ENCODE results near the gene C4A. TPM values are rescaled to one million over a fixed set of nuclear protein-coding genes. Genes with fewer than 3 reads are reported as not detected.

Gene C4A
- total RNA-seq (2022; extraction: Qiagen RNA extraction), result 0.80 to 1.1 TPM (median 0.93 TPM) in 5 replicates

DNA sequence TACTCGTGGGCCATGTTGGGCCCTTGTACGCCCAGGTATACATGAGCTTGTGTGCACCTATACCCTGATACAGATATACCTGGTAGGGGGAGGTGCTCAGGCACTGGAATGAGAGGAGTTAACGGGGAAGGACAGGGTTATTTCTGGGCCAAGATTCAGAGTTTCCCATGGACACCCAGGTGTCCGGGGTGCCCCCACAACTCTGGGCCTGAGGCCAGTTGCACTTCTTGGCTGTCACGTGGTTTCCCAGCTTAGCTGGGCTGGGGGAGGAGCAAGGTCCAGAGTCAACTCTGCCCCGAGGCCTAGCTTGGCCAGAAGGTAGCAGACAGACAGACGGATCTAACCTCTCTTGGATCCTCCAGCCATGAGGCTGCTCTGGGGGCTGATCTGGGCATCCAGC is at the start of gene C4A:
Gene C4A (plus strand): TSS at position 314 of the 400 bp plus-strand sequence. CDS start 51 bp downstream, at position 365.

DNA sequence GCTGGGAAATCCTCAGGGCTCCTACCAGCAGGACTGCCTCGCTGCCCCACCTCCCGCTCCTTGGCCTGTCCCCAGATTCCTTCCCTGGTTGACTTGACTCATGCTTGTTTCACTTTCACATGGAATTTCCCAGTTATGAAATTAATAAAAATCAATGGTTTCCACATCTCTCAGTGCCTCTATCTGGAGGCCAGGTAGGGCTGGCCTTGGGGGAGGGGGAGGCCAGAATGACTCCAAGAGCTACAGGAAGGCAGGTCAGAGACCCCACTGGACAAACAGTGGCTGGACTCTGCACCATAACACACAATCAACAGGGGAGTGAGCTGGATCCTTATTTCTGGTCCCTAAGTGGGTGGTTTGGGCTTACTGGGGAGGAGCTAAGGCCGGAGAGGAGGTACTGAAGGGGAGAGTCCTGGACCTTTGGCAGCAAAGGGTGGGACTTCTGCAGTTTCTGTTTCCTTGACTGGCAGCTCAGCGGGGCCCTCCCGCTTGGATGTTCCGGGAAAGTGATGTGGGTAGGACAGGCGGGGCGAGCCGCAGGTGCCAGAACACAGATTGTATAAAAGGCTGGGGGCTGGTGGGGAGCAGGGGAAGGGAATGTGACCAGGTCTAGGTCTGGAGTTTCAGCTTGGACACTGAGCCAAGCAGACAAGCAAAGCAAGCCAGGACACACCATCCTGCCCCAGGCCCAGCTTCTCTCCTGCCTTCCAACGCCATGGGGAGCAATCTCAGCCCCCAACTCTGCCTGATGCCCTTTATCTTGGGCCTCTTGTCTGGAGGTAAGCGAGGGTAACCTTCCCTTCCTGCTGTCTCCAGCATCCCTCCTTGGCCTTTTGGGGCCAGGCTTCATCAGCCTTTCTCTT is 36.1 kb upstream of the C4A start, which contains the start of gene CFB:
Gene CFB (plus strand): TSS at position 589 of the 863 bp plus-strand sequence. CDS start 127 bp downstream, at position 716.

DNA sequence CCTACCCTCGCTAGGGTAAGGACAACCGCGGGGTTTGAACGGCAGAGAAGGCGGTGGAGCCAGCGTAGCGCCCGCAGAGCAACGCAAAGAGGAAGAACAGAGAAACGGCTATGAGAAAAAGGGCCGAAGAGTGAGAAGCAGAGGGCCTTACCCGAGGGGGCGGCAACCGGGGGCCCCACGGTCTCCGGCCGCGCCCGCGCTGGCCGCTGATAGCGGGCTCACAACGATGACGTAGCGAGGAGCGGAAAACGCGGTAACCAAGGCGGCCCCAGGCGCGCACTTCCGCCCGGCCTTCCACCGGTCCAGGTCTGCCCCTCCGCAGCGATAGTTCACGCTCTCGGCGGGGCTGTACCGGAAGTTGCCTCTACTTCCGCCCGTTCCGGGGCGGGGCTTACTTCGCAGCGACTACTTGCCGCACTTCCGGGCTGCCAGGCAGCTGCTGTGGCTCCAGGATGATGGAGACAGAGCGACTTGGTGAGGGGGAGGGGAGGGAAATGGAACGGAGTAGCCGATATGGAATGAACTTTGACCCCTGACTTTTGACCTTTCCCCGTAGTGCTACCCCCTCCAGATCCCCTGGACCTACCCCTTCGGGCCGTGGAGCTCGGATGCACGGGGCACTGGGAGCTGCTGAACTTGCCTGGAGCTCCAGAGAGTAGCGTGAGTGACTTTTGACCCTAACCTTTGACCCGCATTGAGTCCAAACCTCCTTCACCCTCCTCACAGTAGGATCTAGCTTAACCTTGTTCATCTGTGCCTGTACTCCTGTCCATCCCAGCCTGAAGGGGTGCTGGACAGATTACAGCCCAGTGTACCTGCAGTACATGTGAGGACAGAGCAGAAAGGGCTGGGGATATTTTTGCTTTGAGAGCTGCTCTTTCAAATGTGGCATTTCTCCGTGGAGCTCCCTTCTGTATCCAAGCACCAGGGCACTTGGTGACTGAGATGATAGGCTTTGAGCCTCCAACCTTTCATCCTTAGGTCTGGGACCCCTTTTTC is 22.8 kb upstream of the C4A start, which contains the start of the genes NELFE and SKIC2:
Gene NELFE (minus strand): TSS at position 231 of the 999 bp plus-strand sequence. CDS start 525 bp downstream, outside the sequence.
Gene SKIC2 (plus strand): TSS at position 435 of the 999 bp plus-strand sequence. CDS start 18 bp downstream, at position 453.

DNA sequence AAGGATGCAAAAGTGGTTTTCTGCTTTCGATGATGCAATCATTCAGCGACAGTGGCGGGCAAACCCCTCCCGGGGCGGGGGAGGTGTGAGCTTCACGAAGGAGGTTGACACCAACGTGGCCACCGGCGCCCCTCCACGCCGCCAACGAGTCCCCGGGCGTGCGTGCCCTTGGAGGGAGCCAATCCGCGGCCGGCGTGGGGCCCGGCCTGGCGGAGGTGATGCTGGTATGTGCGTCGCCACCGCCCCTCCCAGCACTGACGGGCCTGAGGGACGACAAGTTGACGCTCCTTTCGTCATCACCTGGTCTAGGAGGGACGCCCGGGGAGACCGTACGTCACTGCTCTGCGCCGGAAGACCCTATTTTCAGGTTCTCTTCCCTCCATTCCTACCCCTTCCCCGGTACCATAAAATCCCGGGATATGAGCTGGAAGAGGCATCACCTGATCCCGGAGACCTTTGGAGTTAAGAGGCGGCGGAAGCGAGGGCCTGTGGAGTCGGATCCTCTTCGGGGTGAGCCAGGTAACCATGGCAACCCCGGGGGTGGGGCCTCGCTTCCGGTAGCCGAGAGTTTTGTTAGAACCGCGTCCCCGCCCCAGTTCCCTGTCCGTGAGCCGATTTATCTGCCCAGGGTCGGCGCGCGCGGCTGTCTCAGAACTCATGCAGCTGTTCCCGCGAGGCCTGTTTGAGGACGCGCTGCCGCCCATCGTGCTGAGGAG is 9.7 kb upstream of the C4A start, which contains the start of gene DXO:
Gene DXO (minus strand): TSS at position 146 of the 716 bp plus-strand sequence. CDS start 463 bp downstream, outside the sequence.

DNA sequence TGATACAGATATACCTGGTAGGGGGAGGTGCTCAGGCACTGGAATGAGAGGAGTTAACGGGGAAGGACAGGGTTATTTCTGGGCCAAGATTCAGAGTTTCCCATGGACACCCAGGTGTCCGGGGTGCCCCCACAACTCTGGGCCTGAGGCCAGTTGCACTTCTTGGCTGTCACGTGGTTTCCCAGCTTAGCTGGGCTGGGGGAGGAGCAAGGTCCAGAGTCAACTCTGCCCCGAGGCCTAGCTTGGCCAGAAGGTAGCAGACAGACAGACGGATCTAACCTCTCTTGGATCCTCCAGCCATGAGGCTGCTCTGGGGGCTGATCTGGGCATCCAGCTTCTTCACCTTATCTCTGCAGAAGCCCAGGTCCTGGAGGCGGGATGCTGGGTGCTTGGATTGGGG is 32.7 kb downstream of the C4A start, which contains the start of gene C4B:
Gene C4B (plus strand): TSS at position 249 of the 400 bp plus-strand sequence. CDS start 51 bp downstream, at position 300.

DNA sequence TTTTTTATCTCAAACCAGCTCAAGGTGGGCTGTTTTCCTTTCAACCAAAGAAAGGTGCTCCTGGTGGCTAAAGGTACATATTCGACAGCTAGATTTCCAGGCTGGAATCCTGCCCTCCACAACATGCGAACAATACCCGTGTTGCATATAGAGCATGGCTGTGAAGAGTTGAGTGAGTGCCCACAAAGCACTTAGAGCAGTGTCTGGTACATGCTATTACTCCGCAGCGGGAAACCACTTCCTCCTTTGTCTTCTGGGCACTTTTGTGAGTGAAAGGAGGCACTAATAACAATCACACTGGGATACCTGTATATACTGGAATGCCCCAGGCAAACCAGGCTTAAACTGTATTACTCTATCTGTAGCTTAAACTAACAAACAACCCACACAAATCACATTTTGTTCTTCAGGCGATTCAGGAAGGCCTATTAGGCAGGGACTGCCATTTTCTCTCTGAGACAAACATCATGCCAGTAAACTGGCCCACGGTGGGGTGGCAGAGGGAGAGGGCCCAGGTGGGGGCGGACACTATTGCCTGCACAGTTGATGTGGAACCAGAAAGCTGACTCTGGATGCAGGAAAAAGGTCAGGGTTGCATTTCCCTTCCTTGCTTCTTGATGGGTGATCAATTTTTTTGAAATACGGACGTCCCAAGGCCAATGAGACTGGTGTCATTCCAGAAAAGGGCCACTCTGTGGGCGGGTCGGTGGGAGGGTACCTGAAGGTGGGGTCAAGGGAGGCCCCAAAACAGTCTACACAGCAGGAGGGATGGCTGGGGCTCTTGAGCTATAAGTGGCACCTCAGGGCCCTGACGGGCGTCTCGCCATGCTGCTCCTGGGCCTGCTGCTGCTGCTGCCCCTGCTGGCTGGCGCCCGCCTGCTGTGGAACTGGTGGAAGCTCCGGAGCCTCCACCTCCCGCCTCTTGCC is 56.0 kb downstream of the C4A start, which contains the start of gene CYP21A2:
Gene CYP21A2 (plus strand): TSS at position 818 of the 927 bp plus-strand sequence. CDS start 8 bp downstream, at position 826.

Other genes with a start within 250 kb of the C4A start
- 467 to 486 TPM (median 475 TPM) in 5 replicates for gene CLIC1, start 245.5 kb upstream of the C4A start, total RNA-seq (2022; extraction: Qiagen RNA extraction)
- 10.5 to 14.8 TPM (median 11.7 TPM) in 5 replicates for gene MSH5, start 242.1 kb upstream of the C4A start, total RNA-seq (2022; extraction: Qiagen RNA extraction)
- gene SAPCD1, start 219.4 kb upstream of the C4A start, total RNA-seq (2022; extraction: Qiagen RNA extraction), result 1.6 to 4.2 TPM (median 3.1 TPM) in 5 replicates
- 1.3 to 1.9 TPM (median 1.5 TPM) in 5 replicates for gene VWA7, start 204.7 kb upstream of the C4A start, total RNA-seq (2022; extraction: Qiagen RNA extraction)
- 49.3 to 54.8 TPM (median 53.0 TPM) in 5 replicates for gene VARS1, start 186.3 kb upstream of the C4A start, total RNA-seq (2022; extraction: Qiagen RNA extraction)
- gene LSM2, start 175.1 kb upstream of the C4A start, total RNA-seq (2022; extraction: Qiagen RNA extraction), result 43.6 to 61.8 TPM (median 59.8 TPM) in 5 replicates
- gene HSPA1L, start 166.8 kb upstream of the C4A start, total RNA-seq (2022; extraction: Qiagen RNA extraction), result 1.2 to 1.7 TPM (median 1.4 TPM) in 5 replicates
- 132 to 240 TPM (median 186 TPM) in 5 replicates for gene HSPA1A, start 166.5 kb upstream of the C4A start, total RNA-seq (2022; extraction: Qiagen RNA extraction)
- gene HSPA1B, start 154.3 kb upstream of the C4A start, total RNA-seq (2022; extraction: Qiagen RNA extraction), result 94.0 to 169 TPM (median 135 TPM) in 5 replicates
- gene NEU1, start 119.2 kb upstream of the C4A start, total RNA-seq (2022; extraction: Qiagen RNA extraction), result 24.3 to 33.7 TPM (median 27.9 TPM) in 5 replicates
- 0.05 TPM in 3 of 5 replicates, not detected in the others for gene SLC44A4, start 103.1 kb upstream of the C4A start, total RNA-seq (2022; extraction: Qiagen RNA extraction)
- 21.5 to 29.0 TPM (median 26.5 TPM) in 5 replicates for gene EHMT2, start 84.4 kb upstream of the C4A start, total RNA-seq (2022; extraction: Qiagen RNA extraction)
- gene ZBTB12, start 80.0 kb upstream of the C4A start, total RNA-seq (2022; extraction: Qiagen RNA extraction), result 2.9 to 4.5 TPM (median 3.8 TPM) in 5 replicates
- 0.20 to 0.34 TPM (median 0.23 TPM) in 5 replicates for gene C2, start 54.3 kb upstream of the C4A start, total RNA-seq (2022; extraction: Qiagen RNA extraction)
- gene CFB, start 36.0 kb upstream of the C4A start, total RNA-seq (2022; extraction: Qiagen RNA extraction), result 1.3 to 3.0 TPM (median 2.0 TPM) in 5 replicates
- gene NELFE, start 23.1 kb upstream of the C4A start, total RNA-seq (2022; extraction: Qiagen RNA extraction), result 73.0 to 92.7 TPM (median 76.9 TPM) in 5 replicates
- gene SKIC2, start 22.9 kb upstream of the C4A start, total RNA-seq (2022; extraction: Qiagen RNA extraction), result 19.9 to 23.7 TPM (median 22.8 TPM) in 5 replicates
- gene DXO, start 9.9 kb upstream of the C4A start, total RNA-seq (2022; extraction: Qiagen RNA extraction), result 11.1 to 13.8 TPM (median 11.8 TPM) in 5 replicates
- gene C4B, start 32.7 kb downstream of the C4A start, total RNA-seq (2022; extraction: Qiagen RNA extraction), result 0.58 to 1.2 TPM (median 0.96 TPM) in 5 replicates
- gene CYP21A2, start 56.4 kb downstream of the C4A start, total RNA-seq (2022; extraction: Qiagen RNA extraction), result 0.06 TPM in 1 of 5 replicates, not detected in the others
- gene TNXB, start 127.3 kb downstream of the C4A start, total RNA-seq (2022; extraction: Qiagen RNA extraction), result 0.48 to 0.71 TPM (median 0.56 TPM) in 5 replicates
- gene ATF6B, start 146.2 kb downstream of the C4A start, total RNA-seq (2022; extraction: Qiagen RNA extraction), result 27.8 to 35.4 TPM (median 34.3 TPM) in 5 replicates
- 6.0 to 7.8 TPM (median 6.8 TPM) in 5 replicates for gene FKBPL, start 148.2 kb downstream of the C4A start, total RNA-seq (2022; extraction: Qiagen RNA extraction)
- gene PRRT1, start 169.9 kb downstream of the C4A start, total RNA-seq (2022; extraction: Qiagen RNA extraction), result 0.47 to 0.82 TPM (median 0.61 TPM) in 5 replicates
- gene PPT2, start 172.1 kb downstream of the C4A start, total RNA-seq (2022; extraction: Qiagen RNA extraction), result 7.8 to 8.8 TPM (median 8.5 TPM) in 5 replicates
- gene EGFL8, start 182.5 kb downstream of the C4A start, total RNA-seq (2022; extraction: Qiagen RNA extraction), result 0.56 to 1.9 TPM (median 1.9 TPM) in 5 replicates
- 35.3 to 43.1 TPM (median 42.4 TPM) in 5 replicates for gene AGPAT1, start 194.0 kb downstream of the C4A start, total RNA-seq (2022; extraction: Qiagen RNA extraction)
- 34.8 to 46.4 TPM (median 45.5 TPM) in 5 replicates for gene RNF5, start 196.3 kb downstream of the C4A start, total RNA-seq (2022; extraction: Qiagen RNA extraction)
- gene AGER, start 202.2 kb downstream of the C4A start, total RNA-seq (2022; extraction: Qiagen RNA extraction), result 1.1 to 2.0 TPM (median 1.7 TPM) in 5 replicates
- gene PBX2, start 208.1 kb downstream of the C4A start, total RNA-seq (2022; extraction: Qiagen RNA extraction), result 14.1 to 17.3 TPM (median 15.9 TPM) in 5 replicates
- 0.34 to 0.40 TPM (median 0.35 TPM) in 5 replicates for gene GPSM3, start 210.6 kb downstream of the C4A start, total RNA-seq (2022; extraction: Qiagen RNA extraction)
- 0.60 to 0.95 TPM (median 0.81 TPM) in 5 replicates for gene NOTCH4, start 242.0 kb downstream of the C4A start, total RNA-seq (2022; extraction: Qiagen RNA extraction)